GM19468 (cell line): ENCODE measurements around the gene PCDHB13.
"Not testable (repeated sequence)": the region's sequence is repeated elsewhere in the genome, so short reads cannot be mapped to it uniquely, and the experiment has no call there.

Experiments
- ATAC-seq: cut with Tn5 transposase; IDR thresholded peaks from one replicate; pipeline ENCODE4 v1.9.1; 2021; ENCODE audit warnings: mild to moderate bottlenecking, moderate library complexity, moderate number of reproducible peaks; ENCODE audit not compliant: unreplicated experiment; ENCODE audit errors: extremely low read depth

PCDHB13 gene

DNA sequence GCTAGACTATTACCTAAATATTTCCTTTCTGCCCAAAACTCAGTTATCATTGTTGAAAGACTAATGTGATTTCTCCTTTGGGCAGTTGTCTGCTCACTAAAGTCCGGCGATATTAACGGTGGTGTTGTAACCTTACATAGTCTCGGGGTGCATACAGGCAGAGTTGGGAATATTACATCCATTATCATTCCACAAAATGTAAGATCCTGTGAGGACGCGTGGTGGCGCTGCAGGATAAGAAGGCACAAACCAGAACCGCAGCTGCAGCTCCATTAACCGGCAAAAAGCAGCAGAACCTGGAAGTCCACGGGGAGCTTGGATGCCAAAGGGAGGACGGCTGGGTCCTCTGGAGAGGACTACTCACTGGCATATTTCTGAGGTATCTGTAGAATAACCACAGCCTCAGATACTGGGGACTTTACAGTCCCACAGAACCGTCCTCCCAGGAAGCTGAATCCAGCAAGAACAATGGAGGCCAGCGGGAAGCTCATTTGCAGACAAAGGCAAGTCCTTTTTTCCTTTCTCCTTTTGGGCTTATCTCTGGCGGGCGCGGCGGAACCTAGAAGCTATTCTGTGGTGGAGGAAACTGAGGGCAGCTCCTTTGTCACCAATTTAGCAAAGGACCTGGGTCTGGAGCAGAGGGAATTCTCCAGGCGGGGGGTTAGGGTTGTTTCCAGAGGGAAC is at the start of gene PCDHB13:
TSS of gene PCDHB13 (plus strand) at position 264 of the 684 bp plus-strand sequence. CDS start at position 469, 205 bp downstream.
- not testable (repeated sequence) for ATAC-seq

DNA sequence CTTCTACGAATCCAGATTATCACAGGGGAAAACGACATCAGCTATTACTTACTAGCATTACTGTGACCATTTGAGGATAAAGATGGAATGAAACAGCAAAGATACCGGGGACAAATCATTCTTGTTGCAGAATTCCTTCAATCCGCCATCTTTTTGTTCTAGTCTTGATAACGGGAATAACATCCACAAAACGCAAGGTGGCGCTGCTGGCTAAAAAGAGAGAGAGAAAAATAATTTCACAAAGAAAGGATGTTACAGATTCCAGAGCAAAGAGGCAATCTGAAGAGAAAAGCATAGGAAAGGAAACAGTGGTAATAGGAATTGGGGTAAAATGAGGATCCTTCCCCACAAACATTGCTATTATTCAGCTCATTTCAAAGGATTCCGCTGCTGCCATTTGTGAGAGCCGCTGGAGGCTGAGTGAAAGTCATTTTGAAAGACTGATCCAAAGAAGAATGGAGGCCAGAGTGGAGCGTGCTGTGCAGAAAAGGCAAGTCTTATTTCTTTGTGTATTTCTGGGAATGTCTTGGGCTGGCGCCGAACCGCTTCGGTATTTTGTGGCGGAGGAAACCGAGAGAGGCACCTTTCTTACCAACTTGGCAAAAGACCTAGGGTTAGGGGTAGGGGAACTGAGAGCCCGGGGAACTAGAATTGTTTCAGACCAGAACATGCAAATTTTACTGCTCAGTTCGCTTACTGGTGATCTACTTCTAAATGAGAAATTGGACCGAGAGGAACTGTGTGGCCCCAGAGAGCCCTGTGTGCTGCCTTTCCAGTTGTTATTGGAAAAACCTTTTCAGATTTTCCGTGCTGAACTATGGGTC is 41.1 kb upstream of the PCDHB13 start, which contains the start of gene PCDHB7:
TSS of gene PCDHB7 (plus strand) at position 264 of the 824 bp plus-strand sequence. CDS start at position 456, 192 bp downstream.
- ATAC-seq: no peak

DNA sequence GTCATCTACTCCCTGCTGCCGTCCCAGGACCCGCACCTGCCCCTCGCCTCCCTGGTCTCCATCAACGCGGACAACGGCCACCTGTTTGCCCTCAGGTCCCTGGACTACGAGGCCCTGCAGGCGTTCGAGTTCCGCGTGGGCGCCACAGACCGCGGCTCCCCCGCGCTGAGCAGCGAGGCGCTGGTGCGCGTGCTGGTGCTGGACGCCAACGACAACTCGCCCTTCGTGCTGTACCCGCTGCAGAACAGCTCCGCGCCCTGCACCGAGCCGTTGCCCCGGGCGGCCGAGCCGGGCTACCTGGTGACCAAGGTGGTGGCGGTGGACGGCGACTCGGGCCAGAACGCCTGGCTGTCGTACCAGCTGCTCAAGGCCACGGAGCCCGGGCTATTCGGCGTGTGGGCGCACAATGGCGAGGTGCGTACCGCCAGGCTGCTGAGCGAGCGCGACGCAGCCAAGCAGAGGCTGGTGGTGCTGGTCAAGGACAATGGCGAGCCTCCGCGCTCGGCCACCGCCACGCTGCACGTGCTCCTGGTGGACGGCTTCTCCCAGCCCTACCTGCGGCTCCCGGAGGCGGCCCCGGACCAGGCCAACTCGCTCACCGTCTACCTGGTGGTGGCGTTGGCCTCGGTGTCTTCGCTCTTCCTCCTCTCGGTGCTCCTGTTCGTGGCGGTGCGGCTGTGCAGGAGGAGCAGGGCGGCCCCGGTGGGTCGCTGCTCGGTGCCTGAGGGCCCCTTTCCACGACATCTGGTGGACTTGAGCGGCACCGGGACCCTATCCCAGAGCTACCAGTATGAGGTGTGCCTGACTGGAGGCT is 39.2 kb upstream of the PCDHB13 start:
- ATAC-seq: not testable (repeated sequence)

DNA sequence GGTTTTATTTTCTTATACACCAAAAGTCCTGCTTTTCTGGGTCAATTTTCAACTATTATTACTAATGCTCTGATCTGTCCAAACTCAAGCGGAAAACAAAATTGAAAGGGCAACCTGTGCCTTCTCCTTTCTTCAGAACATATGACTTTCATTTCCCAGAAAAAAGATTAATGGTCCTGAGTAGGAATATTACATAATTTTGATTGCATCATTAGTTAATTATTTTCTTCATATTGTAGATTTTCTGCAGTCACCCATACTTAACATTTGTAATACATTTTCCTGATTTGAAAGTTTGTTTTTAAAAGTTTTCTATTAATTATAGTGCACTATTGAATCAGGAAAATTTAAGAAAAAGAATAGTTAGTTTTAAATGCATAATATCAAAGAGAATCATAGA is 37.8 kb upstream of the PCDHB13 start:
- ATAC-seq: no peak

DNA sequence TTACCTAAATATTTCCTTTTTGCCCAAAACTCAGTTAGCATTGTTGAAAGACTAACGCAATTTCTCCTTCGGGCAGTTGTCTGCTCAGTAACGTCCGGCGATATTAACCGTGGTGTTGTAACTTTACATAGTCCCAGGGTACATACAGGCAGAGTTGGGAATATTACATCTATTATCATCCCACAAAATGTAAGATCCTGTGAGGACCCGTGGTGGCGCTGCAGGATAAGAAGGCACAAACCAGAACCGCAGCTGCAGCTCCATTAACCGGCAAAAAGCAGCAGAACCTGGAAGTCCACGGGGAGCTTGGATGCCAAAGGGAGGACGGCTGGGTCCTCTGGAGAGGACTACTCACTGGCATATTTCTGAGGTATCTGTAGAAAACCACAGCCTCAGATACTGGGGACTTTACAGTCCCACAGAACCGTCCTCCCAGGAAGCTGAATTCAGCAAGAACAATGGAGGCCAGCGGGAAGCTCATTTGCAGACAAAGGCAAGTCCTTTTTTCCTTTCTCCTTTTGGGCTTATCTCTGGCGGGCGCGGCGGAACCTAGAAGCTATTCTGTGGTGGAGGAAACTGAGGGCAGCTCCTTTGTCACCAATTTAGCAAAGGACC is 36.0 kb upstream of the PCDHB13 start, which contains the start of gene PCDHB8:
TSS of gene PCDHB8 (plus strand) at position 214 of the 615 bp plus-strand sequence. CDS start at position 459, 245 bp downstream.
- not testable (repeated sequence) for ATAC-seq

- not testable (repeated sequence) for ATAC-seq
Observed at GRCh38 chr5:141179371-141179770, 34.3 kb upstream of the PCDHB13 start.

GRCh38 chr5:141179876-141180275 is 33.8 kb upstream of the PCDHB13 start:
- ATAC-seq: not testable (repeated sequence)

GRCh38 chr5:141180313-141180712 is 33.4 kb upstream of the PCDHB13 start:
- ATAC-seq: no peak

DNA sequence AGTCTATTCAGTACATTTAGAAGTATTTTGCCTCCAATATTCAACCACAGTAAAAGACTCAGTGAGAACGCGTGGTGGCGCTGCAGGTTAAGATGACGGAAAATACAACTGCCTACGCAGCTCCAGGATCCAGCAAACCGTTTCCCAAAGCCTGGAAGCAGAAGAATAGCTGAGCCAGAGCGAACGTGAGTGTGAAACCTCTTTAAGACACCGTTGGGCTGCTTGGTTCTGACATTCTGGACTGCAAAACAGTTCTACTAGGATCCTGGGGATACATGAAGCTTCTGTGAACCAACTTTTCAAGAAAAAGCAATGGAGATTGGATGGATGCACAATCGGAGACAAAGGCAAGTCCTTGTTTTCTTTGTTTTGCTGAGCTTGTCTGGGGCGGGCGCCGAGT is 31.5 kb upstream of the PCDHB13 start, which contains the start of gene PCDHB16:
TSS of gene PCDHB16 (plus strand) at position 140 of the 400 bp plus-strand sequence. CDS start at position 313, 173 bp downstream.
- no peak for ATAC-seq

DNA sequence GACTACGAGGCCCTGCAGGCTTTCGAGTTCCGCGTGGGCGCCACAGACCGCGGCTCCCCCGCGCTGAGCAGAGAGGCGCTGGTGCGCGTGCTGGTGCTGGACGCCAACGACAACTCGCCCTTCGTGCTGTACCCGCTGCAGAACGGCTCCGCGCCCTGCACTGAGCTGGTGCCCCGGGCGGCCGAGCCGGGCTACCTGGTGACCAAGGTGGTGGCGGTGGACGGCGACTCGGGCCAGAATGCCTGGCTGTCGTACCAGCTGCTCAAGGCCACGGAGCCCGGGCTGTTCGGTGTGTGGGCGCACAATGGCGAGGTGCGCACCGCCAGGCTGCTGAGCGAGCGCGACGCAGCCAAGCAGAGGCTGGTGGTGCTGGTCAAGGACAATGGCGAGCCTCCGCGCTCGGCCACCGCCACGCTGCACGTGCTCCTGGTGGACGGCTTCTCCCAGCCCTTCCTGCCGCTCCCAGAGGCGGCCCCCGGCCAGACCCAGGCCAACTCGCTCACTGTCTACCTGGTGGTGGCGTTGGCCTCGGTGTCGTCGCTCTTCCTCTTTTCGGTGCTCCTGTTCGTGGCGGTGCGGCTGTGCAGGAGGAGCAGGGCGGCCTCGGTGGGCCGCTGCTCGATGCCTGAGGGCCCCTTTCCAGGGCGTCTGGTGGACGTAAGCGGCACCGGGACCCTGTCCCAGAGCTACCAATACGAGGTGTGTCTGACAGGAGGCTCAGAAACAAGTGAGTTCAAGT is 29.4 kb upstream of the PCDHB13 start:
- not testable (repeated sequence) for ATAC-seq

DNA sequence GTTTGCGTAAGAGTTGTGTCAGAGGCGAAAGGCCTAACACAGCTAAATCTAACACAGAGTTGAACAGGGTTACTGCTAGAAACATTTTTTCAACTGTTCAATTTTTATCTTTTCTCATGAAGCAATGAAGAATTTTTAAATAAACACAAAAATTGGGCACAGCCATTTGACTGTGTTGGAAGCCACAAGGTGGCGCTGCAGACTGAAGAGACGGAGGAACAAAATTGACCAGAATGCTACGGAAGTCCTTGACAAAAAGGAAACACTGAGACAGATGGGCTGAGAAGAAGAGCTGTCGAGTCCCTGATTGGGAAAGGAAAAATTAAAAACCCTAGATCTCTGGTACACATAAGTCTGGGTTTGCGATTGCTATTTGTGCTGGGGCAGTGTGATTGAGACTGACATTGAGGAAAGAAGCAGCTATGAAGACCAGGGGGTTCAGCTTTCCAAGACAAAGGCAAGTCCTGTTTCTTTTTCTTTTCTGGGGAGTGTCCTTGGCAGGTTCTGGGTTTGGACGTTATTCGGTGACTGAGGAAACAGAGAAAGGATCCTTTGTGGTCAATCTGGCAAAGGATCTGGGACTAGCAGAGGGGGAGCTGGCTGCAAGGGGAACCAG is 26.7 kb upstream of the PCDHB13 start, which contains the start of gene PCDHB9:
TSS of gene PCDHB9 (plus strand) at position 265 of the 616 bp plus-strand sequence. CDS start at position 423, 158 bp downstream.
- ATAC-seq: no peak

GRCh38 chr5:141188682-141189081 is 25.0 kb upstream of the PCDHB13 start:
- not testable (repeated sequence) for ATAC-seq

DNA sequence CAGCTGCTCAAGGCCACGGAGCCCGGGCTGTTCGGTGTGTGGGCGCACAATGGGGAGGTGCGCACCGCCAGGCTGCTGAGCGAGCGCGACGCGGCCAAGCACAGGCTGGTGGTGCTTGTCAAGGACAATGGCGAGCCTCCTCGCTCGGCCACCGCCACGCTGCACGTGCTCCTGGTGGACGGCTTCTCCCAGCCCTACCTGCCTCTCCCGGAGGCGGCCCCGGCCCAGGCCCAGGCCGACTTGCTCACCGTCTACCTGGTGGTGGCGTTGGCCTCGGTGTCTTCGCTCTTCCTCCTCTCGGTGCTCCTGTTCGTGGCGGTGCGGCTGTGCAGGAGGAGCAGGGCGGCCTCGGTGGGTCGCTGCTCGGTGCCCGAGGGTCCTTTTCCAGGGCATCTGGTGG is 24.6 kb upstream of the PCDHB13 start:
- not testable (repeated sequence) for ATAC-seq

GRCh38 chr5:141192110-141192725 is 21.5 kb upstream of the PCDHB13 start, which contains the start of gene PCDHB10:
TSS of gene PCDHB10 (plus strand) at chr5:141192353. CDS start at chr5:141192553, 200 bp downstream.
- ATAC-seq: no peak

- ATAC-seq: not testable (repeated sequence)
Observed at GRCh38 chr5:141194332-141194731, 19.4 kb upstream of the PCDHB13 start.

GRCh38 chr5:141196363-141196762 is 17.4 kb upstream of the PCDHB13 start:
- ATAC-seq: no peak

DNA sequence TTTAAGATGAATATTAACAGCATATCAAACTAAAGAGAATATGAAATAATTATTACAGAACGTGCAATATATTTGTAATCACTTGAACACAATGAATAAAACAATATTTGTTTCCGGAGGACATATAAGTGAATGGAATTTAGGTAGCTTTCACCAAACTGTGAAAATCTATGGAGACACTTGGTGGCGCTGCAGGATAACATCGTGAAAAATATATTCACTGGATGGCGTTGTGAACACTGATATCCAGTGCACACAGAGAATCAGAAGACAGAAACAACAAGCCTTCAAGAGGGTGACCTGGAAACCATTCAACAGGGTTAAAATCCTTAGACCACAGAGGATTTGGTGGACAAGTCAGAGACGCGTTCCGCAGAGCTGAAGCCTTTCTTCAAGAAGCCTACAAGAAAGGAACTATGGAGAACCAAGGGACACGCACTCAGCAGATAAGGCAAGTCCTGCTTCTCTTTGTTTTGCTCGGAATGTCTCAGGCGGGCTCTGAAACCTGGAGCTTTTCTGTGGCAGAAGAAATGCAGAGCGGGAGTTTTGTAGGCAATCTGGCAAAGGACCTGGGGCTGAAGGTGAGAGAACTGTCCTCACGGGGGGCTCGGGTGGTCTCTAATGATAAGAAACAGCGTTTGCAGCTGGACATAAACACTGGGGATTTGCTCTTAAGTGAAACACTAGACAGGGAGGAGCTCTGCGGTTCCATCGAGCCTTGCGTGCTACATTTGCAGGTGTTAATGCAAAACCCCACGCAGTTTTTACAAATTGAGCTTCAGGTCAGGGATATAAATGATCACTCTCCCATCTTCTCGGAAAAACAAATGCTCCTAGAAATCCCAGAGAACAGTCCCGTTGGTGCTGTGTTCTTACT is 14.1 kb upstream of the PCDHB13 start, which contains the start of gene PCDHB11:
TSS of gene PCDHB11 (plus strand) at position 269 of the 877 bp plus-strand sequence. CDS start at position 417, 148 bp downstream.
- no peak for ATAC-seq
